ENCODE measurements around the gene INPP4B. TPM values are rescaled to one million over a fixed set of nuclear protein-coding genes. Genes with fewer than 3 reads are reported as not detected.

The INPP4B gene
- total RNA-seq, 2 experiments from 2014 or later, result 55.7 to 60.5 TPM

DNA sequence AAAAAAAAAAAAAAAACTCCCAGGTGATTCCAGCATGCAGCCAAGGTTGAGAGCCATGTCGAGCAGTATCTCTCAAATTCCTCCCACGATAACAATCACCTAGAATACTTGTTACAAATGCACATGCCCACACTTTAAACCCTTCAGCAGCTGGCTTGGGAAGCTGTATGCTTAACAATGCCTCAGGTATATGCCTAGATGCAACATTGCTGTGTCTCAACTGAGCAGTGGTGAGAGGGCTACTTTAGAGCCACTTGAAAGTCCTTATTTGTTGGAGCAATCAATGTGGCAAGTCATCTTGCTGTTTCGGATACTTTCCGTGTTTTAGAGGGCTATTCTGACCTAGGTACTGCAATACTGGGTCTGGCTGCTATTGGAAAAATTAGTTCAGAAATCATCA, 487.4 kb downstream of the INPP4B start:
- no peak for DNase-seq
- CTCF ChIA-PET, result no interaction called here
- H3K4me1 Mint-ChIP-seq (ENCODE audit: low read depth), result peaks cover 82% of the 10 kb centered on the region
- peaks cover 4% of the 10 kb centered on the region for H3K9me3 Mint-ChIP-seq
- peaks cover 15% of the 10 kb centered on the region for H3K36me3 Mint-ChIP-seq (ENCODE audit: low read depth)
- no peaks in the 10 kb centered on the region for H3K27me3 Mint-ChIP-seq (ENCODE audit: low read depth)
- H3K4me3 Mint-ChIP-seq, result no peak overlapping the region
- intact Hi-C loops (cut with micrococcal nuclease), result loop anchor here (10.0 kb wide), 1 partner anchor 826 kb away; the partner anchor contains the start of gene USP38
- H3K27ac Mint-ChIP-seq, result peak overlapping the region; percentile 80

DNA sequence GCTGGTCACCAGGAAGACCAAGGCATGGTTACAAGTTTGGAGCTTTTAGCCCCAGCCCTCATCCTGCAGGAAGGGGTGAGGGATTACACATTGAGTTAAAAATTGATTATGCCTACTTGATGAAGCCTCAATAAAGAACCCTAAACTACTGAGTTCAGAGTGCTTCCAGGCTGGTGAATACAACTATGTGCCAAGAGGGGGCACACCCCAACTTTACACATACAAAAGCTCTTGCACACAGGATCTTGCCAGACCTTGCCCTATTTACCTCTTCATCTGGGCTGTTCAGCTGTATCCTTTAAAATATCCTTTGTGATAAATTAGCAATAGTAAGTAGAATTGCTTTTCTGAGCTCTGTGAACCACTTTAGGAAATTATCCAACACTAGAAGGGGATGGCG, 489.3 kb downstream of the INPP4B start:
- intact Hi-C loops (cut with micrococcal nuclease), result loop anchor here (1.0 to 10.0 kb wide), 2 partner anchors 20 to 828 kb away; partner anchors contain the start of gene USP38
- Mint-ChIP-seq H3K4me1 (ENCODE audit: low read depth) (peaks cover 86% of the 10 kb centered on the region), H3K36me3 (ENCODE audit: low read depth) (peaks cover 2% of the 10 kb centered on the region), H3K27ac (peak overlapping the region; percentile 90), H3K9me3 (peaks cover under 1% of the 10 kb centered on the region), H3K4me3 (no peak overlapping the region), H3K27me3 (ENCODE audit: low read depth) (no peaks in the 10 kb centered on the region)
- CTCF ChIA-PET, result interaction anchor here (0.6 to 2.7 kb wide), 13 partner anchors 8 to 363 kb away, joined by 3 to 16 read pairs (median 4); no protein-coding TSS in a partner anchor
- peak; percentile 47 for DNase-seq

DNA sequence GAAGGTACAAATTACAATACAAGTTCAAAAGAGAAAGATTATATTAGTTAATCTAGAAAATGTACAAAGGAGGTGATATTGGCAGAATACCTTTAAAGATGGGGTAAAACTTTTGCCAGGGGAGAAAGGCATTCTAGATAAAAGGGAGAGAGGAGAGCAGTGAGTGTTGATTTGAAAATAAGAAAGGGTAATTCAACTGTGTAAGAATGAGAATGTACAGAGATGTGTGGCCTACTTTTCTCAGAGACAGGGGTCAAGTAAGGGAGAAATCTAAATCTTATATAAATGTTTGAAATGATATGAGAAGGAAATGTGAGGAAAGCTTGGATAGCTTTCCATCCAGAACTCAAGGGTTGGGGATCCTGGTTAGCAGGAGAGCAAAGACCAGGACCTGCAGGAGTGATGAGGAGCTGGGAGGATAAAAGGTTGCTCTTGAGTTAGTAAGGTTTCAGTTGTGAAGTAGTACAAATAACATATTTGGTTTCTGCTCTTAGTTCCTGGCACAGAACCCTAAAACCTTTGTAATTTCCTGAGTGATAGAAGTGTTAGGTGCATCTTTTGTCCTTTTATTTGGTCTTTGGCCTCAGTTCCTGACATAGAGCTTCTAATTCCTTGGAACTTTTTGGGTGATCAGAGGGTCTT, 489.9 kb downstream of the INPP4B start:
- Mint-ChIP-seq H3K9me3 (no peaks in the 10 kb centered on the region), H3K27ac (peak overlapping the region; percentile 90), H3K4me1 (ENCODE audit: low read depth) (peaks cover 90% of the 10 kb centered on the region), H3K4me3 (no peak overlapping the region), H3K36me3 (ENCODE audit: low read depth) (peaks cover 2% of the 10 kb centered on the region), H3K27me3 (ENCODE audit: low read depth) (no peaks in the 10 kb centered on the region)
- intact Hi-C loops (cut with micrococcal nuclease), result loop anchor here (1.0 to 10.0 kb wide), 2 partner anchors 21 to 829 kb away; partner anchors contain the start of gene USP38
- CTCF ChIA-PET, result interaction anchor here (0.7 to 2.7 kb wide), 15 partner anchors 9 to 197 kb away, joined by 3 to 16 read pairs (median 4); no protein-coding TSS in a partner anchor
- DNase-seq, result no peak

DNA sequence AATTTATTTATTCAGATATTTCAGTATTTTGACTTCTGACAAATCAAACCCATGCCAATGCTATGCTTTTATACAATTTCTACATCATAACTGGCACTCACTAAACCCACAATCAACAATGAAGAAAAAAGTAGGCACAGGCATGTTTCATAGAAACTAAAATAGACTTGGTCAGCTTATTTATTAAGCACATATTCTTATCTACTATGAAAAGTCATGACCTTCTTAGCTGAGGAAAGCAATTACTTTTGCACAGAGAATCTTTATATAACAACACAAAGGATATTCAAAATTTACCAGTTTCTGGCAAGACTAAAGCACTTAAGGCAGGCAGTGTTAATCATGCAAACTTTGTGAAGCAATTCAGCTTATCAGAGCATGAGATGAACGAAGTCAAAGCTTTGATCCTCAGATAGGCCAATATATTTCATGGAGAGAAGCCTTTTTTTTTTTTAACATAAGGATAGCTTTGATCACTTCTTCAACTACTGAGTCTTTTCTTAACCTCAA, 490.6 kb downstream of the INPP4B start:
- H3K27me3 Mint-ChIP-seq (ENCODE audit: low read depth), result no peaks in the 10 kb centered on the region
- H3K4me1 Mint-ChIP-seq (ENCODE audit: low read depth), result peaks cover 92% of the 10 kb centered on the region
- peaks cover 2% of the 10 kb centered on the region for H3K36me3 Mint-ChIP-seq (ENCODE audit: low read depth)
- intact Hi-C loops (cut with micrococcal nuclease), result loop anchor here (1.0 to 10.0 kb wide), 4 partner anchors 72 to 829 kb away; partner anchors contain the start of gene USP38
- no peak for DNase-seq
- H3K4me3 Mint-ChIP-seq, result peak overlapping the region; percentile 54
- CTCF ChIA-PET, result interaction anchor here (0.6 to 2.7 kb wide), 20 partner anchors 10 to 492 kb away, joined by 3 to 16 read pairs (median 3); no protein-coding TSS in a partner anchor
- no peaks in the 10 kb centered on the region for H3K9me3 Mint-ChIP-seq
- peak overlapping the region; percentile 90 for H3K27ac Mint-ChIP-seq

DNA sequence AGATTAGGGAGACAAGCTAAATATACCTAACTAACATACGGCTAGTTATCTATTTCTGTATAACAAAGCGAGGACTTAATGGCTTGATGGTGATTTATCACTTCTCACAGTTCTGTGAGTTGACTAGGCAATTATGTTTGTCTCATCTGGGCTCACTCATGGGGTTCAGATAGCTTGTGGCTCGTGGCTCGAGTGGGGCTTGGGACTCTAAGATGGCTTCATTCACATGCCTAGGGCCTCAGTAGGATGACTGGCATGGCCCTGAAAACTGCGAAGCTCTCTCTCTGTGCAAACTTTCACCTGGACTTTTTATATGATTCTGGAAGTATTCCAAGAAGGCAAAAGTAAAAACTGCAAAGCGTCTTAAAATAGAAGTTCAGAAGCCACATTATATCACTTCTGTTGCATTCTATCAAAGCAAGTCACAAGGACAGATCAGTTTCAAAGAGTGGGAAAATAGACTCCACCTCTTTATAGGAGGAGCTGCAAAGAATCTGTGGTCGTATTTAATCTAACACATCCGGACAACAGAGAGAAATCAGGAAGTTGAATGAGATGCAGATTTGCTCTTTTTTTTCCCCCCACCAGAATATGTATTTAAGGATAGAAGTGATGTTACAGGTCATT, 491.2 kb downstream of the INPP4B start:
- no peaks in the 10 kb centered on the region for H3K9me3 Mint-ChIP-seq
- peak overlapping the region; percentile 54 for H3K4me3 Mint-ChIP-seq
- no peaks in the 10 kb centered on the region for H3K27me3 Mint-ChIP-seq (ENCODE audit: low read depth)
- intact Hi-C loops (cut with micrococcal nuclease), result loop anchor here (1.0 to 10.0 kb wide), 4 partner anchors 72 to 830 kb away; partner anchors contain the start of gene USP38
- CTCF ChIA-PET, result interaction anchor here (0.6 to 2.7 kb wide), 25 partner anchors 10 to 493 kb away, joined by 3 to 16 read pairs (median 3); no protein-coding TSS in a partner anchor
- peak overlapping the region; percentile 90 for H3K27ac Mint-ChIP-seq
- peaks cover 3% of the 10 kb centered on the region for H3K36me3 Mint-ChIP-seq (ENCODE audit: low read depth)
- peak; percentile 45 for DNase-seq
- peaks cover 93% of the 10 kb centered on the region for H3K4me1 Mint-ChIP-seq (ENCODE audit: low read depth)

DNA sequence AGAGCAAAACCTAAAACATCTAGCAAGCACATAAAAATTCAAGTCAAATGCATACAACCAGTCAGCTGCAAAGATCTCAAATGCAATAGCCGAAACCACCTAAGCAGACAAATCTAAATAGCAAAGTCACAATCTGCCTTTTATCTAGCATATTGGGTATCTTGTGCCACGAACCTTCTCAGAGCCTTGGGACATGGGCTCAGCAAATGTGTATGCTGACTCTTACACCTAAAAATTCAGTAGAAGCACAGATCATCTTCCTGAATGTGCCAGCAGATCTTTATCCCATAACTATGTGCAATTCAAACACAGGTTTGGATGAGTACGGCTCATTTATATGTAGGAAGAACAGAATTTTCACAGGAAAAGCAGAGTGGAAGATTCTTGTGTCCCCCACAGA, 492.1 kb downstream of the INPP4B start:
- H3K27me3 Mint-ChIP-seq (ENCODE audit: low read depth), result no peaks in the 10 kb centered on the region
- H3K36me3 Mint-ChIP-seq (ENCODE audit: low read depth), result peaks cover 3% of the 10 kb centered on the region

DNA sequence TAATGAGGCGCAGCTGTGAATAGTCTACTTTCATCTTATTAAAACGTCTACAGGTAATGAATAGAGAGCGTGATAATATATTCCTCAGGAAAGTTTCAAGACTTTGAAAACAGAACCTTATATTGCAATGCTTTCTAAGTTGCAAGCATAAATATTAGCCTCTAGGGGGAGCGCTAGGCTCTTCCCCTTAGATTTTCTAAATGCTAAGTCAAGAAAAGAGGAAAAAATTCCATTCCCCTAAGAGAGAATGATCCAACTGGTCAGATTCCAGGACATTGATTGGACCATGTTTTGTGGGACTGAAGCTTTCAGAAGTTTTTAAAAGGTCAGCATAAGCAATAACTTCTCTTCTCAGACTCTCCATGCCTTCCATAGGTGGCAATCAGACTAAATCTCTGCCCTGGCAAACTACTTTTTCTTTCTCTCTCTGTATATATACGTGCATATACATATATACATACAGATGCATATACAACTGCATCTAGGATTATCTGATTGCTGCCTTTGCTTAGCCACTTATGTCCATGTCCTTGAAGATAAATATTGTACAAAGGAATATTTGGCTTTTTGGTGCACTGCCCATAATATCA, 492.9 kb downstream of the INPP4B start:
- Mint-ChIP-seq H3K9me3 (no peaks in the 10 kb centered on the region), H3K27ac (peak overlapping the region; percentile 90), H3K4me1 (ENCODE audit: low read depth) (peaks cover 94% of the 10 kb centered on the region), H3K27me3 (ENCODE audit: low read depth) (no peaks in the 10 kb centered on the region), H3K4me3 (peak overlapping the region; percentile 48), H3K36me3 (ENCODE audit: low read depth) (peaks cover 2% of the 10 kb centered on the region)
- intact Hi-C loops (cut with micrococcal nuclease), result loop anchor here (1.0 to 10.0 kb wide), 7 partner anchors 52 to 832 kb away; partner anchors contain the start of gene USP38
- CTCF ChIA-PET, result interaction anchor here (0.5 to 3.5 kb wide), 20 partner anchors 10 to 493 kb away, joined by 3 to 18 read pairs (median 4); partner anchors contain the start of gene INPP4B
- DNase-seq, result no peak

More for the DNA sequence above, 492.1 kb downstream of the INPP4B start:
- no peak for DNase-seq
- H3K27ac Mint-ChIP-seq, result peak overlapping the region; percentile 90
- intact Hi-C loops (cut with micrococcal nuclease), result loop anchor here (2.0 to 10.0 kb wide), 2 partner anchors 463 to 831 kb away; partner anchors contain the start of gene USP38
- H3K4me3 Mint-ChIP-seq, result peak overlapping the region; percentile 48
- CTCF ChIA-PET, result interaction anchor here (0.6 to 3.5 kb wide), 19 partner anchors 12 to 493 kb away, joined by 3 to 16 read pairs (median 5); partner anchors contain the start of gene INPP4B
- no peaks in the 10 kb centered on the region for H3K9me3 Mint-ChIP-seq
- peaks cover 94% of the 10 kb centered on the region for H3K4me1 Mint-ChIP-seq (ENCODE audit: low read depth)

DNA sequence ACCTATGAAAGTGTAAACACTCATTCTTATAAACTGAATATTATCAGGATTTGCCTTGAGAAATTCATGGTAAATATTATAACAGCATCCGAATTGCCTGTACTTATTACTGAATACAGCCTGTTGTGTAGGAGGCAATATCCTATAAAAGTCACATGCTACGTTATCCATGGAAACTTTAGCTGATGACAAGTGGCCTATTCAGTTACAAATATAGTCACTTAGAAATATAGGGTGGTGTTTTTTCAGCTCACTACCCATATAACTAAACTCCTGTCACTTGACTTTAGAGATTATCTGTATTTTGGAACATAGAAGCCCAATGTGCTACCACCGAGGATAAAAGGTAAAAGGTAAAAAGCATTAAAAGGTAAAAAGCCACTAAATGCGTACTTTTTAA, 493.4 kb downstream of the INPP4B start:
- H3K27me3 Mint-ChIP-seq (ENCODE audit: low read depth), result no peaks in the 10 kb centered on the region
- intact Hi-C loops (cut with micrococcal nuclease), result loop anchor here (1.0 to 10.0 kb wide), 7 partner anchors 53 to 832 kb away; partner anchors contain the start of gene USP38
- no peak for DNase-seq
- H3K4me3 Mint-ChIP-seq, result peak overlapping the region; percentile 48
- peaks cover 95% of the 10 kb centered on the region for H3K4me1 Mint-ChIP-seq (ENCODE audit: low read depth)
- H3K9me3 Mint-ChIP-seq, result no peaks in the 10 kb centered on the region
- CTCF ChIA-PET, result interaction anchor here (0.5 to 3.5 kb wide), 20 partner anchors 9 to 493 kb away, joined by 3 to 18 read pairs (median 4); partner anchors contain the start of gene INPP4B
- peaks cover 2% of the 10 kb centered on the region for H3K36me3 Mint-ChIP-seq (ENCODE audit: low read depth)
- peak overlapping the region; percentile 90 for H3K27ac Mint-ChIP-seq

DNA sequence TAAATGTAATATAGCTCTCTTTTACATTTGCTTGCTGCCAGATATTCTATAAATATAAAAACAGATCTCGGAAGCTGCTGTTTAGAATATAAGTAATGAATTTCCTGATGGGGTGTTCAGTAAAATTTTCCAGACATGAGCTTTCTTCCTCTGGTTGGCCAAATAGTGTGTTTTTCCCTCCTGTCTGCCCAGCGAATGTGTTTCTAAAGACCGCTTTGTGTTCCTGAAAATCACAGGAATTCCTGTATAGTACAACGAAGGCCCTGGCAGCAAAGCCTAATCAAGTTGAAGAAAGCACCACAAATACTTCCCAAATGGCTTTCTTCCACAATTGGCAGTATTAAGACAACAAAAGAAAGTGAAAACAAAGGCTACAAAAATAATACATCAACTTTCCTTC, 494.1 kb downstream of the INPP4B start:
- CTCF ChIA-PET, result interaction anchor here (0.7 to 3.5 kb wide), 11 partner anchors 10 to 368 kb away, joined by 3 to 18 read pairs (median 8); no protein-coding TSS in a partner anchor
- H3K27ac Mint-ChIP-seq, result peak overlapping the region; percentile 90
- H3K4me3 Mint-ChIP-seq, result peak overlapping the region; percentile 59
- intact Hi-C loops (cut with micrococcal nuclease), result loop anchor here (2.0 to 10.0 kb wide), 2 partner anchors 225 to 833 kb away; partner anchors contain the start of gene USP38
- no peak for DNase-seq
- peaks cover 95% of the 10 kb centered on the region for H3K4me1 Mint-ChIP-seq (ENCODE audit: low read depth)
- peaks cover 2% of the 10 kb centered on the region for H3K36me3 Mint-ChIP-seq (ENCODE audit: low read depth)
- no peaks in the 10 kb centered on the region for H3K27me3 Mint-ChIP-seq (ENCODE audit: low read depth)
- H3K9me3 Mint-ChIP-seq, result no peaks in the 10 kb centered on the region

DNA sequence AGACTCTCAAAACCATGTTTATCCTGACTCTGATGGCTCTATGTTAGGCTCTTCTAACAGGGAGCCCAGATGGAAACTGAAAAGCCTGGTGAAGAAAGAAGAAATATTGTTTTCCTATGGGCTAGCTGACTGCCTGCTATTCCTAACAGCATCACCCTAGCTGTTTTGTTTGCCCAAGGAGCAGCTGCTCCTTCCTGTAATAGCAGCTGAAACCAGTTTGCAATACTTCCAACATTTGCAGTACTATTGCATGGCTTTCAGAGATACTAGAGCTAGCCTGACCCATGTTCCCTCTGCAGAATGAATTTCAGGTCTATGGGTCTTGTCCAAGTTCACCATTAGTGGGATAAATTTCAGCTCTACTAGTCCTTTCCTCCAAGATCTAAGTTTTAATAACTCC, 495.2 kb downstream of the INPP4B start:
- Mint-ChIP-seq H3K4me1 (ENCODE audit: low read depth) (peaks cover 93% of the 10 kb centered on the region), H3K36me3 (ENCODE audit: low read depth) (peaks cover 2% of the 10 kb centered on the region), H3K9me3 (no peaks in the 10 kb centered on the region), H3K27me3 (ENCODE audit: low read depth) (no peaks in the 10 kb centered on the region), H3K4me3 (no peak overlapping the region), H3K27ac (peak overlapping the region; percentile 90)
- intact Hi-C loops (cut with micrococcal nuclease), result loop anchor here (10.0 kb wide), 1 partner anchor 834 kb away; the partner anchor contains the start of gene USP38
- no peak for DNase-seq
- CTCF ChIA-PET, result interaction anchor here (0.7 to 3.5 kb wide), 8 partner anchors 9 to 389 kb away, joined by 3 to 18 read pairs (median 10); no protein-coding TSS in a partner anchor

DNA sequence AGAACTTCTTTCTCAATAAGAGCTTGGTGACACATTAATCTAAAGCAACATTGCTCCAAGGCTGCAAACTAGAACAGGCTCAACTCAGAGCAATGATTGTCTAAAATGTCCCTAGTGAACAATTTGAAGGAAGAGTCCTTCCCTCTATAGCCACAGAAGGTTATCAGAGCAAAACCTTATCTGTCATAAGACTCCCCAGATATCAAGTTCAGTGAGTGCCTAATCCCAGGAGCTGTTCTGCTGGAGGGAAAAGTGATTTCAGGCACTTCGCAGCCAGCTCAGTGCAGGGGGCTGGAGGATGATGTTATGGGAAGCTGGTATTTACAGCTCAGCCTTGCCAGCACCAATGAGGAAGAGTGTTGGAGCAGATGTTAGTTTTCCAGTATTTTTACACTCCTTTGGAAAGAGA, 497.5 kb downstream of the INPP4B start:
- H3K27ac Mint-ChIP-seq, result peak overlapping the region; percentile 82
- no peaks in the 10 kb centered on the region for H3K9me3 Mint-ChIP-seq
- CTCF ChIA-PET, result interaction anchor here (0.5 to 1.3 kb wide), 4 partner anchors 19 to 208 kb away, joined by 3 read pairs; no protein-coding TSS in a partner anchor
- intact Hi-C loops (cut with micrococcal nuclease), result no loop called here
- H3K4me1 Mint-ChIP-seq (ENCODE audit: low read depth), result peaks cover 86% of the 10 kb centered on the region
- no peaks in the 10 kb centered on the region for H3K27me3 Mint-ChIP-seq (ENCODE audit: low read depth)
- no peak for DNase-seq
- H3K4me3 Mint-ChIP-seq, result peak overlapping the region; percentile 20
- peaks cover 8% of the 10 kb centered on the region for H3K36me3 Mint-ChIP-seq (ENCODE audit: low read depth)

All from activated naive CD4-positive, alpha-beta T cell treated with anti-CD3 and anti-CD28 coated beads for 36 hours (primary cell).